ENCODE data around the gene MTMR8.
"Not testable (repeated sequence)": the region's sequence is repeated elsewhere in the genome, so short reads cannot be mapped to it uniquely, and the experiment has no call there.

GRCh38 chrX:64380789-64381188 is 14.5 kb downstream of the MTMR8 start:
- not testable (repeated sequence) for TF ChIP-seq CTCF, POLR2A (IDR thresholded peaks at IDR 0.05)

Data from testis (tissue), 2 donors.